ENCODE results near the gene HYOU1.

The HYOU1 gene

GRCh38 chr11:119014209-119014924 lies 42.6 kb downstream of the HYOU1 start:
- FAIRE-seq (no peak), DNase-seq (ENCODE audit: insufficient read length, low spot score) (no peak)
- TF ChIP-seq TAF1 (IDR thresholded peaks at IDR 0.05; ENCODE audit: low read depth, low read length), result no peak
- no peak for TF ChIP-seq PAX5 (IDR thresholded peaks at IDR 0.05; ENCODE audit: insufficient read depth, low read length, severe bottlenecking)
- TF ChIP-seq SPI1 (IDR thresholded peaks at IDR 0.05; ENCODE audit: low read depth, low read length), result no peak
- no peak for TF ChIP-seq POU2F2 (IDR thresholded peaks at IDR 0.05; ENCODE audit: low read depth, low read length)
- peak; percentile 77 for TF ChIP-seq POLR2A (IDR thresholded peaks at IDR 0.05; ENCODE audit: low read depth, low read length)
- TF ChIP-seq POLR2AphosphoS5 (IDR thresholded peaks at IDR 0.05; ENCODE audit: low read depth, low read length), result peak; percentile 81

- TF ChIP-seq POLR2A (IDR thresholded peaks at IDR 0.05; ENCODE audit: low read depth, low read length) (no peak; the same call in none of the 2 replicates), POLR2AphosphoS5 (IDR thresholded peaks at IDR 0.05; ENCODE audit: low read depth, low read length) (0 out of 2 replicates have a peak, but pooled peaks have one; percentile 28), POU2F2 (IDR thresholded peaks at IDR 0.05; ENCODE audit: low read depth, low read length) (no peak)
- DNase-seq (ENCODE audit: insufficient read length, low spot score) (no peak), FAIRE-seq (no peak)
Observed at GRCh38 chr11:119012629-119013170, 44.3 kb downstream of the HYOU1 start.

- DNase-seq (ENCODE audit: insufficient read length, low spot score) (no peak), FAIRE-seq (no peak)
- TF ChIP-seq SPI1 (IDR thresholded peaks at IDR 0.05; ENCODE audit: low read depth, low read length), result no peak
- no peak for TF ChIP-seq TAF1 (IDR thresholded peaks at IDR 0.05; ENCODE audit: low read depth, low read length)
- TF ChIP-seq POLR2A (IDR thresholded peaks at IDR 0.05; ENCODE audit: low read depth, low read length), result no peak
- no peak for TF ChIP-seq POLR2AphosphoS5 (IDR thresholded peaks at IDR 0.05; ENCODE audit: low read depth, low read length)
- TF ChIP-seq POU2F2 (IDR thresholded peaks at IDR 0.05; ENCODE audit: low read depth, low read length), result no peak
- no peak for TF ChIP-seq PAX5 (IDR thresholded peaks at IDR 0.05; ENCODE audit: insufficient read depth, low read length, severe bottlenecking)
Observed at GRCh38 chr11:119011476-119012053, 45.4 kb downstream of the HYOU1 start.

GRCh38 chr11:119006656-119007055 lies 50.3 kb downstream of the HYOU1 start:
- FAIRE-seq (no peak), DNase-seq (ENCODE audit: insufficient read length, low spot score) (no peak)
- no peak for TF ChIP-seq PAX5 (IDR thresholded peaks at IDR 0.05; ENCODE audit: insufficient read depth, low read length, severe bottlenecking)
- no peak for TF ChIP-seq SPI1 (IDR thresholded peaks at IDR 0.05; ENCODE audit: low read depth, low read length)
- TF ChIP-seq POU2F2 (IDR thresholded peaks at IDR 0.05; ENCODE audit: low read depth, low read length), result no peak
- no peak for TF ChIP-seq TAF1 (IDR thresholded peaks at IDR 0.05; ENCODE audit: low read depth, low read length)
- no peak for TF ChIP-seq POLR2A (IDR thresholded peaks at IDR 0.05; ENCODE audit: low read depth, low read length)
- no peak for TF ChIP-seq POLR2AphosphoS5 (IDR thresholded peaks at IDR 0.05; ENCODE audit: low read depth, low read length)

- FAIRE-seq, result no peak
- DNase-seq (ENCODE audit: insufficient read length, low spot score), result no peak
- no peak for TF ChIP-seq SPI1 (IDR thresholded peaks at IDR 0.05; ENCODE audit: low read depth, low read length)
- no peak for TF ChIP-seq POU2F2 (IDR thresholded peaks at IDR 0.05; ENCODE audit: low read depth, low read length)
- TF ChIP-seq POLR2A (IDR thresholded peaks at IDR 0.05; ENCODE audit: low read depth, low read length), result no peak
Observed at GRCh38 chr11:119000906-119001305, 56.1 kb downstream of the HYOU1 start.

GRCh38 chr11:118998822-118999221 lies 58.2 kb downstream of the HYOU1 start:
- no peak for TF ChIP-seq PAX5 (IDR thresholded peaks at IDR 0.05; ENCODE audit: insufficient read depth, low read length, severe bottlenecking)
- no peak for TF ChIP-seq POU2F2 (IDR thresholded peaks at IDR 0.05; ENCODE audit: low read depth, low read length)
- TF ChIP-seq POLR2AphosphoS5 (IDR thresholded peaks at IDR 0.05; ENCODE audit: low read depth, low read length), result no peak
- no peak for TF ChIP-seq TAF1 (IDR thresholded peaks at IDR 0.05; ENCODE audit: low read depth, low read length)
- TF ChIP-seq SPI1 (IDR thresholded peaks at IDR 0.05; ENCODE audit: low read depth, low read length), result no peak
- no peak for TF ChIP-seq POLR2A (IDR thresholded peaks at IDR 0.05; ENCODE audit: low read depth, low read length)
- DNase-seq (ENCODE audit: insufficient read length, low spot score) (no peak), FAIRE-seq (no peak)

GRCh38 chr11:118998388-118998717 lies 58.7 kb downstream of the HYOU1 start:
- FAIRE-seq (no peak), DNase-seq (ENCODE audit: insufficient read length, low spot score) (no peak)
- TF ChIP-seq SPI1 (IDR thresholded peaks at IDR 0.05; ENCODE audit: low read depth, low read length) (no peak), POU2F2 (IDR thresholded peaks at IDR 0.05; ENCODE audit: low read depth, low read length) (no peak), TAF1 (IDR thresholded peaks at IDR 0.05; ENCODE audit: low read depth, low read length) (no peak), POLR2A (IDR thresholded peaks at IDR 0.05; ENCODE audit: low read depth, low read length) (no peak), POLR2AphosphoS5 (IDR thresholded peaks at IDR 0.05; ENCODE audit: low read depth, low read length) (no peak), PAX5 (IDR thresholded peaks at IDR 0.05; ENCODE audit: insufficient read depth, low read length, severe bottlenecking) (no peak)

- DNase-seq (ENCODE audit: insufficient read length, low spot score), result peak; percentile 96
- FAIRE-seq, result peak; percentile 98
- TF ChIP-seq POLR2A (IDR thresholded peaks at IDR 0.05; ENCODE audit: low read depth, low read length) (peak; percentile 86), POLR2AphosphoS5 (IDR thresholded peaks at IDR 0.05; ENCODE audit: low read depth, low read length) (peak; percentile 82), PAX5 (IDR thresholded peaks at IDR 0.05; ENCODE audit: insufficient read depth, low read length, severe bottlenecking) (no peak), TAF1 (IDR thresholded peaks at IDR 0.05; ENCODE audit: low read depth, low read length) (peak; percentile 56; the same call in 1 of the 2 replicates)
Observed at GRCh38 chr11:118997627-118998387, 59.2 kb downstream of the HYOU1 start, which contains the start of gene CENATAC. TSS of gene CENATAC (plus strand) at chr11:118998138. CDS start at chr11:118998198, 60 bp downstream.

GRCh38 chr11:118996926-118997626 lies 59.9 kb downstream of the HYOU1 start:
- DNase-seq (ENCODE audit: insufficient read length, low spot score) (peak; percentile 58), FAIRE-seq (no peak)
- TF ChIP-seq POLR2A (IDR thresholded peaks at IDR 0.05; ENCODE audit: low read depth, low read length) (no peak), POLR2AphosphoS5 (IDR thresholded peaks at IDR 0.05; ENCODE audit: low read depth, low read length) (no peak), SPI1 (IDR thresholded peaks at IDR 0.05; ENCODE audit: low read depth, low read length) (no peak), PAX5 (IDR thresholded peaks at IDR 0.05; ENCODE audit: insufficient read depth, low read length, severe bottlenecking) (no peak), TAF1 (IDR thresholded peaks at IDR 0.05; ENCODE audit: low read depth, low read length) (no peak), POU2F2 (IDR thresholded peaks at IDR 0.05; ENCODE audit: low read depth, low read length) (no peak)
